ENCODE data around the gene PILRA. TPM values are rescaled to one million over a fixed set of nuclear protein-coding genes. Genes with fewer than 3 reads are reported as not detected.
A peak's percentile ranks its signal among the peaks of the same experiment; 100 is the strongest.
"Not testable (repeated sequence)": the region's sequence is repeated elsewhere in the genome, so short reads cannot be mapped to it uniquely, and the experiment has no call there.

The PILRA gene
- 1 to 10 TPM; 5.7 to 5.8 TPM for total RNA-seq
- under 1 TPM in 1 of 2 donors, not detected in 1; 0.32 TPM for polyA plus RNA-seq

DNA sequence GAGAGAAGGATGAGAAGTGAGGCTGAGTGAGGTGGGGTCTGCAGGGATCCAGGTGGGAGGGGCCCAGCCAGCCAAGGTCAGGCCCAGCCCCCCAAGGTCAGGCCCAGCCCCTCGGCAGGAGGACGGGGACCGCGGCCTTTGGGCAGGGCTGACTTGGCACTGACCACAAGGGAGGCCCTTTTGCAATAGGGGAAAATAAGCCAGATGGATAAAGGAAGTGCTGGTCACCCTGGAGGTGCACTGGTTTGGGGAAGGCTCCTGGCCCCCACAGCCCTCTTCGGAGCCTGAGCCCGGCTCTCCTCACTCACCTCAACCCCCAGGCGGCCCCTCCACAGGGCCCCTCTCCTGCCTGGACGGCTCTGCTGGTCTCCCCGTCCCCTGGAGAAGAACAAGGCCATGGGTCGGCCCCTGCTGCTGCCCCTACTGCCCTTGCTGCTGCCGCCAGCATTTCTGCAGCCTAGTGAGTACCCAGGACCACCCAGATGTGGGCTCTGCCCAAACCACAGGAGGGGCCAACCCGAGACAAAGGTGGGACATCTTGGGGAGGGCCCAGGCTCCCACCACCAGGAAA, at the start of gene PILRA:
PILRA (plus strand) TSS at position 227 of the 571 bp plus-strand sequence; CDS start at position 397, 170 bp downstream.
- H3K27ac ChIP-seq (ENCODE audit: low read depth, low read length): no peak within 1 kb of the TSS
- H3K27ac Mint-ChIP-seq: peak within 1 kb of the TSS in 2 of 7 donors; percentile 36 to 65
- POLR2A ChIA-PET (ENCODE audit: partially characterized antibody): no interaction called here

DNA sequence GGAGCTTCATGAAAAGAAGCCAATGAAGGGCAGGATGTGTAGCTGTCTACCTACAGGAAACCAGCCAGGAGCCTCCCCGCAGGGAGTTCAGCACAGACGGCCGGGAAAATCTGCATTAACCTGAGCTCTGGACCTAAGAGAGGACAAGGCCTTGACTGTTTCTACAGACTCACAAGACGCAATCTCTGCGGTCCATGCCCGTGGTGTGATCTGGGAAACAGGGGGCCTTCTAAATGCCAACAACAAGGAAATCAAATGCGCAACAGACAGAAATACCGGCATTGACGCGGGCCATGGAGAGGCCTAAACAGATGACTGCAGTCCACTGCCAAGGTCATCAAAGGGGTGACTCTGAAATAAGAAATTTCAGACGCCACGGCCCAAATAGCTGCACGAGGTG, 49.1 kb upstream of the PILRA start:
- H3K36me3 Mint-ChIP-seq: peaks cover 11 to 34% of the 10 kb centered on the region in 2 donors
- H3K36me3 ChIP-seq (ENCODE audit: insufficient read depth, low read length); H3K27me3 ChIP-seq (ENCODE audit: insufficient read depth, low read length); intact Hi-C loops (cut with micrococcal nuclease); H3K9me3 Mint-ChIP-seq; H3K27me3 Mint-ChIP-seq; H3K27ac Mint-ChIP-seq; H3K4me3 Mint-ChIP-seq; DNase-seq; POLR2A ChIA-PET (ENCODE audit: partially characterized antibody); H3K9me3 ChIP-seq (ENCODE audit: control insufficient read depth in 1 of 2, low read length in 2 of 2); H3K4me1 Mint-ChIP-seq; H3K27ac ChIP-seq (ENCODE audit: low read depth, low read length); H3K4me1 ChIP-seq (ENCODE audit: insufficient read depth, low read length); CTCF ChIA-PET (ENCODE audit: partially characterized antibody); H3K4me3 ChIP-seq (ENCODE audit: low read length in 2 of 2): not testable (repeated sequence)

More for the DNA sequence above, at the start of gene PILRA:
- DNase-seq: no peak
- intact Hi-C loops (cut with micrococcal nuclease): no loop called here
- Histone ChIP-seq H3K4me3 (ENCODE audit: low read length in 2 of 2) (no peak within 1 kb of the TSS), H3K36me3 (ENCODE audit: insufficient read depth, low read length) (no peaks in the 10 kb centered on the region), H3K27me3 (ENCODE audit: insufficient read depth, low read length) (no peaks in the 10 kb centered on the region), H3K9me3 (ENCODE audit: control insufficient read depth in 1 of 2, low read length in 2 of 2) (no peaks in the 10 kb centered on the region), H3K4me1 (ENCODE audit: insufficient read depth, low read length) (no peaks in the 10 kb centered on the region)
- Mint-ChIP-seq H3K4me3 (no peak within 1 kb of the TSS), H3K9me3 (no peaks in the 10 kb centered on the region), H3K4me1 (peaks cover 0 to 5% (median 2%) of the 10 kb centered on the region in 4 donors), H3K27me3 (no peaks in the 10 kb centered on the region), H3K36me3 (peaks cover 2% of the 10 kb centered on the region in 2 donors)
- CTCF ChIA-PET (ENCODE audit: partially characterized antibody): no interaction called here

DNA sequence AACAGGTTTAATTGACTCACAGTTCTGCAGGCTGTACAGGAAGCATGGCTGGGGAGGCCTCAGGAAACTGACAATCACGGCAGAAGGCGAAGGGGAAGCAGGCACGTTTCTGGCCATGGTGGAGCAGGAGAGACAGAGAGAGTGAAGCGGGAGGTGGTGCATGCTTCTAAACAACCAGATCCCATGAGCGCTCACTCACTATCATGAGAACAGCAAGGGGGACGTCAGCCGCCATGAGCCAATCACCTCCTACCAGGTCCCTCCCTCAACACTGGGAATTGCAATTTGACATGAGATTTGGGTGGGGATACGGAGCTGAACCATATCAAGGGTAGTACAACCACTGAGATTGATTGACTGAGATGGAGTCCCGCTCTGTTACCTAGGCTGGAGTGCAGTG, 47.6 kb upstream of the PILRA start:
- POLR2A ChIA-PET (ENCODE audit: partially characterized antibody); DNase-seq; H3K27ac ChIP-seq (ENCODE audit: low read depth, low read length); intact Hi-C loops (cut with micrococcal nuclease); CTCF ChIA-PET (ENCODE audit: partially characterized antibody); H3K9me3 Mint-ChIP-seq; H3K27me3 ChIP-seq (ENCODE audit: insufficient read depth, low read length); H3K4me1 ChIP-seq (ENCODE audit: insufficient read depth, low read length); H3K4me3 Mint-ChIP-seq; H3K9me3 ChIP-seq (ENCODE audit: control insufficient read depth in 1 of 2, low read length in 2 of 2); H3K36me3 ChIP-seq (ENCODE audit: insufficient read depth, low read length); H3K27me3 Mint-ChIP-seq; H3K4me1 Mint-ChIP-seq; H3K4me3 ChIP-seq (ENCODE audit: low read length in 2 of 2): not testable (repeated sequence)
- H3K36me3 Mint-ChIP-seq: peaks cover 5 to 32% of the 10 kb centered on the region in 2 donors
- peak overlapping the region in 1 of 7 donors; percentile 32 for H3K27ac Mint-ChIP-seq

- H3K27me3 ChIP-seq (ENCODE audit: insufficient read depth, low read length); H3K4me1 Mint-ChIP-seq; H3K36me3 ChIP-seq (ENCODE audit: insufficient read depth, low read length); H3K4me3 Mint-ChIP-seq; H3K27ac ChIP-seq (ENCODE audit: low read depth, low read length); CTCF ChIA-PET (ENCODE audit: partially characterized antibody); H3K4me3 ChIP-seq (ENCODE audit: low read length in 2 of 2); POLR2A ChIA-PET (ENCODE audit: partially characterized antibody); H3K4me1 ChIP-seq (ENCODE audit: insufficient read depth, low read length); intact Hi-C loops (cut with micrococcal nuclease); H3K27ac Mint-ChIP-seq; DNase-seq; H3K27me3 Mint-ChIP-seq; H3K9me3 ChIP-seq (ENCODE audit: control insufficient read depth in 1 of 2, low read length in 2 of 2); H3K9me3 Mint-ChIP-seq: not testable (repeated sequence)
- peaks cover 4 to 31% of the 10 kb centered on the region in 2 donors for H3K36me3 Mint-ChIP-seq
Observed at GRCh38 chr7:100326914-100327313, 46.4 kb upstream of the PILRA start.

- peaks cover 14 to 32% (median 16%) of the 10 kb centered on the region in 4 donors for H3K4me1 Mint-ChIP-seq
- CTCF ChIA-PET (ENCODE audit: partially characterized antibody): interaction anchor here (1.3 kb wide), 1 partner anchor 14 kb away, joined by 3 read pairs; no protein-coding TSS in a partner anchor
Observed at GRCh38 chr7:100335566-100336466, 37.5 kb upstream of the PILRA start.

GRCh38 chr7:100338083-100338696, 35.1 kb upstream of the PILRA start:
- CTCF ChIA-PET (ENCODE audit: partially characterized antibody); H3K4me3 ChIP-seq (ENCODE audit: low read length in 2 of 2); H3K27me3 Mint-ChIP-seq; H3K4me1 ChIP-seq (ENCODE audit: insufficient read depth, low read length); H3K9me3 ChIP-seq (ENCODE audit: control insufficient read depth in 1 of 2, low read length in 2 of 2); H3K27me3 ChIP-seq (ENCODE audit: insufficient read depth, low read length); DNase-seq; intact Hi-C loops (cut with micrococcal nuclease); POLR2A ChIA-PET (ENCODE audit: partially characterized antibody); H3K36me3 ChIP-seq (ENCODE audit: insufficient read depth, low read length); H3K27ac ChIP-seq (ENCODE audit: low read depth, low read length); H3K9me3 Mint-ChIP-seq: not testable (repeated sequence)
- peak overlapping the region in 1 of 8 donors; percentile 41 for H3K4me3 Mint-ChIP-seq
- H3K4me1 Mint-ChIP-seq: peaks cover 14 to 37% (median 19%) of the 10 kb centered on the region in 4 donors
- peak overlapping the region in 4 of 7 donors; percentile 63 to 90 (median 76) for H3K27ac Mint-ChIP-seq
- H3K36me3 Mint-ChIP-seq: peaks cover 15 to 37% of the 10 kb centered on the region in 2 donors

More at GRCh38 chr7:100335566-100336466, 37.5 kb upstream of the PILRA start:
- POLR2A ChIA-PET (ENCODE audit: partially characterized antibody): interaction anchor here (0.7 to 1.9 kb wide), 4 partner anchors 64 to 235 kb away, joined by 3 to 5 read pairs (median 4); partner anchors contain the start of gene GPC2
- H3K27ac ChIP-seq (ENCODE audit: low read depth, low read length): peak overlapping the region; percentile 84
- peak overlapping the region; percentile 92 to 98 (median 96) for H3K4me3 Mint-ChIP-seq
- peak overlapping the region in 1 of 2 donors; percentile 79 for H3K4me3 ChIP-seq (ENCODE audit: low read length in 2 of 2)
- not testable (repeated sequence) for H3K9me3 ChIP-seq (ENCODE audit: control insufficient read depth in 1 of 2, low read length in 2 of 2); H3K27me3 ChIP-seq (ENCODE audit: insufficient read depth, low read length); H3K27me3 Mint-ChIP-seq; H3K36me3 ChIP-seq (ENCODE audit: insufficient read depth, low read length); H3K4me1 ChIP-seq (ENCODE audit: insufficient read depth, low read length); H3K9me3 Mint-ChIP-seq
- peak overlapping the region; percentile 94 to 99 (median 98) for H3K27ac Mint-ChIP-seq
- intact Hi-C loops (cut with micrococcal nuclease): loop anchor here (1.0 to 2.0 kb wide), 2 partner anchors 9 to 93 kb away; partner anchors contain the start of genes MEPCE and ZCWPW1
- H3K36me3 Mint-ChIP-seq: peaks cover 0 to 19% of the 10 kb centered on the region in 2 donors
- peak; percentile 84 to 92 (median 86) for DNase-seq

DNA sequence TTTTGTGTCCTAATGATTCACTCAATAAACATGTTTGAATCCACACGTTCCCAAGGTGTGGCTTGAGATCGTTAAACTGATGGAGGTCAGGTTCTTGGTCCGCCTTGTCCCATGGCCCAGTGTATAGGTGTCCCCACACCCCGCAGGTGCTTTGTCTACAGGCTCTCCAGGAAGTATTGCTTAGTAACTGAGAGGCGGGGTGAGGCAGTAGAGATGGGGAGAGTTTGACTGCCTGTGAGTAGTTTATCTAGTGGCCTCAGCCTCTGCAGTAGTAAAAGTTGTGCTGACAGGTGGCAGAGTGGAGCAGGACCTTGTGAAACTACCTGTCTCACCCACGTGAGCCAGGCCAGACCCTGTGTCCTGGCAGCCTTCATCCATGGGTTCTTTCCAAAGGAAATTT, 32.0 kb upstream of the PILRA start:
- peak overlapping the region; percentile 0 to 86 (median 65) for H3K27ac Mint-ChIP-seq
- POLR2A ChIA-PET (ENCODE audit: partially characterized antibody); DNase-seq; H3K27me3 Mint-ChIP-seq; H3K27me3 ChIP-seq (ENCODE audit: insufficient read depth, low read length); H3K36me3 ChIP-seq (ENCODE audit: insufficient read depth, low read length); H3K4me3 Mint-ChIP-seq; H3K9me3 ChIP-seq (ENCODE audit: control insufficient read depth in 1 of 2, low read length in 2 of 2); H3K9me3 Mint-ChIP-seq; CTCF ChIA-PET (ENCODE audit: partially characterized antibody); H3K4me3 ChIP-seq (ENCODE audit: low read length in 2 of 2); H3K27ac ChIP-seq (ENCODE audit: low read depth, low read length): not testable (repeated sequence)
- intact Hi-C loops (cut with micrococcal nuclease): loop anchor here (5.0 kb wide), 1 partner anchor 69 kb away; no protein-coding TSS in a partner anchor
- peaks cover 25% of the 10 kb centered on the region for H3K4me1 ChIP-seq (ENCODE audit: insufficient read depth, low read length)
- H3K36me3 Mint-ChIP-seq: peaks cover 21 to 44% of the 10 kb centered on the region in 2 donors
- H3K4me1 Mint-ChIP-seq: peaks cover 17 to 42% (median 23%) of the 10 kb centered on the region in 4 donors

Measured in CD4-positive, alpha-beta memory T cell (primary cell).